Fibroblast of the conjunctiva (primary cell): ENCODE data around the gene NBPF20.
"Not testable (repeated sequence)": the region's sequence is repeated elsewhere in the genome, so short reads cannot be mapped to it uniquely, and the experiment has no call there.

ENCODE experiments used
- DNase-seq: peaks from one replicate; pipeline ENCODE4 v3.0.0-alpha.2; 2010; ENCODE audit warnings: low read depth

Gene NBPF20

GRCh38 chr1:145425436-145426029 is at the start of gene NBPF20:
NBPF20 (minus strand) TSS chr1:145425603; CDS start chr1:145405272, 20,331 bp downstream.
- peak; percentile 24 for DNase-seq

- DNase-seq = peak; percentile 2
Observed at GRCh38 chr1:145474837-145475368, 49.5 kb upstream of the NBPF20 start.

DNA sequence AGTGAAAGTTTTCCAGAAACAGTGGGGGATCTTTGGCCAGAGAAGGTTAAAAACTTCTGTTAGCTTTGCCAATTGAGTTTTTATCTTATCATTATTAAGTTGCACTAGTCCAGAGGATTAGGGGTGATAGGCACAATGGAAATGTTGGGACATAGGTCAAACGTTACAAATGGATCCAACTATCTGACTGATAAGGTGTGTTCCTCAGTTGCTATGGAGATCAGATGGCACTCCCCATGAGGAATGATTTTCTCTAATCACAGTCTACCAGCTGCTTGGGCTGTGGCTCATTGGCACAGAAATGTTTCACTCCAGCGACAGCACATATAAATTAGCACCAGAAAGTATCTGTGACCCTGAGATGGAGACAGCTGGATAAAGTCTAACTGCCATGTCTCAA is 47.3 kb upstream of the NBPF20 start:
- not testable (repeated sequence) for DNase-seq

DNA sequence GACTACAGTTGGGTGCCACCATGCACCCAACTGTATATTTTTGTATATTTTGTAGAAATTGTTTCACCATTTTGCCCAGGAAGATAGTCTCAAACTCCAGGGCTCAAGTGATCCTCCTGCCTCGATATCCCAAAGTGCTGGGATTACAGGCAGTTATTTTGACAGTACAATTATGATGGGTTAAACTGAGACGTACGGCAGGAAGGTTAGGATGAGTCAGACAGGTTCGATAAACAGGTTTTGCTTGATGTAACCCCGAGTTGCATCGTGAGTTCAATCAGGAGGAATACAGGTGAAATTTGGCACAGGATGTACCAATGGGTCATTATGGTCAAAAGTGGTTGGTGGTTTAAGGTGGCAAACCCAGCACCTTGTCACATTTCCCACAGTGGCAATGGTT is 46.0 kb upstream of the NBPF20 start:
- DNase-seq = not testable (repeated sequence)

- DNase-seq = not testable (repeated sequence)
Observed at GRCh38 chr1:145465405-145466144, 40.2 kb upstream of the NBPF20 start.

GRCh38 chr1:145464708-145465336 is 39.4 kb upstream of the NBPF20 start:
- DNase-seq = not testable (repeated sequence)

GRCh38 chr1:145464017-145464416 is 38.6 kb upstream of the NBPF20 start:
- DNase-seq = not testable (repeated sequence)

- DNase-seq = not testable (repeated sequence)
Observed at GRCh38 chr1:145460684-145461083, 35.3 kb upstream of the NBPF20 start.

- not testable (repeated sequence) for DNase-seq
Observed at GRCh38 chr1:145460048-145460447, 34.6 kb upstream of the NBPF20 start.

GRCh38 chr1:145459591-145459990 is 34.2 kb upstream of the NBPF20 start:
- DNase-seq = not testable (repeated sequence)

GRCh38 chr1:145459063-145459462 is 33.7 kb upstream of the NBPF20 start:
- DNase-seq = not testable (repeated sequence)

DNA sequence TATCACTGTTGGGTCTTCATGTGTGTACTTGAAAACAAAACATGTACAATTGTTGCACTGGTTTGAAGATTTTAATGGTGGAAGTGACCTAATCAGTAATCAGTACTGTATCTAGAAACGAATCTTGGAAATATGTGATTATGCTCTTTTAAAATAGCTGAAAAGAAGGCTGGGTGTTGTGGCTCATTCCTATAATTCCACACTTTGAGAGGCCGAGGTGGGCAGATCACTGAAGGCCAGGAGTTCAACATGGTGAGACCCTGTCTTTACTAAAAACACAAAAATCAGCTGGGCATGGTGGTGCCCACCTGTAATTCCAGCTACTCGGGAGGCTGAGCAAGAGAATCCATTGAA is 29.4 kb upstream of the NBPF20 start:
- not testable (repeated sequence) for DNase-seq

DNA sequence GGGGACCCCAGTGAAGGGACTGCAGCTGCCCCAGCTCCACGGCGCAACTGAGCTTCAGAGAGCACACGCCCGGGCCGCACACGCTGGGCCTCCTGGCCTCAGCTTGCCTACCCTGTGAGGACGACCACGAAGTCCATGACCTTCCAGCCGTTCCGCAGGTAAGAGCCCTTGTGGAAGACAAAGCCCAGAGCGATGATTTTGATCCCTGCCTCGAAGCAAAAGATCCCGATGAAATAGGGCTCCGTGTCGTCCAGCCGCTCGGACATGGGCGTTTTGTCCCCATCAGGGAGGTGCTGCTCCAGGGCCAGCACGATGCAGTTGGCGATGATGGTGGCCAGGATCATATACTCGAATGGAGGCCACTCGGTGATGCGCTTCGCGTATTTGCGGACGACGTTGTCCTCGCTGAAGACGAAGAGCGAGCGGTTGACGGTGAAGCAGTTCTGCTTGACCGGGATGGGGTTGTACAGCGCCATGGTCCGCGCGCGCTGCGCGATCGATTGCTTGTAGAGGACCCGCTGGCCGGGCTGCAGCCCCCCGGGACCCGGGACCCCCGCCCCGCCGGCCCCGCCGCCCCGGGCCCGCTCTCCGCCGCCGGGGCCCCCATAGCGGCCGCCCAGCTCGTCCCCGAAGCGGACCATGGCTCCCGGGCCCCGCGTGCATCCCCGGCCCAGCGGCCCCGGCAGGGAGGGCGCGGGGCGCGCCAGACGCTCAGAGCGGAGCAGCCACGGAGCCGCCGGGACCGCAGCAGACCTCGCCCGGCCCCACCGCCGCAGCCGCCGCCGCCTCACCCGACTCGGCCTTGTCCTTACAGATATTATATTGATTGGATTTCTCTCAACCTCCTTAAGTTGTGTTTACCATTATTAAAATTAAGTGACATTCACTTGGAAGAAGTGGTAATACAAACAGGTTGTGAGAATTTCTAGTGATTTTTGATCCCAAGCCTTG is 28.7 kb upstream of the NBPF20 start:
- not testable (repeated sequence) for DNase-seq

GRCh38 chr1:145452506-145452905 is 27.1 kb upstream of the NBPF20 start:
- not testable (repeated sequence) for DNase-seq

- not testable (repeated sequence) for DNase-seq
Observed at GRCh38 chr1:145451914-145452313, 26.5 kb upstream of the NBPF20 start.

GRCh38 chr1:145445219-145445618 is 19.8 kb upstream of the NBPF20 start:
- not testable (repeated sequence) for DNase-seq

- not testable (repeated sequence) for DNase-seq
Observed at GRCh38 chr1:145442340-145442739, 16.9 kb upstream of the NBPF20 start.

DNA sequence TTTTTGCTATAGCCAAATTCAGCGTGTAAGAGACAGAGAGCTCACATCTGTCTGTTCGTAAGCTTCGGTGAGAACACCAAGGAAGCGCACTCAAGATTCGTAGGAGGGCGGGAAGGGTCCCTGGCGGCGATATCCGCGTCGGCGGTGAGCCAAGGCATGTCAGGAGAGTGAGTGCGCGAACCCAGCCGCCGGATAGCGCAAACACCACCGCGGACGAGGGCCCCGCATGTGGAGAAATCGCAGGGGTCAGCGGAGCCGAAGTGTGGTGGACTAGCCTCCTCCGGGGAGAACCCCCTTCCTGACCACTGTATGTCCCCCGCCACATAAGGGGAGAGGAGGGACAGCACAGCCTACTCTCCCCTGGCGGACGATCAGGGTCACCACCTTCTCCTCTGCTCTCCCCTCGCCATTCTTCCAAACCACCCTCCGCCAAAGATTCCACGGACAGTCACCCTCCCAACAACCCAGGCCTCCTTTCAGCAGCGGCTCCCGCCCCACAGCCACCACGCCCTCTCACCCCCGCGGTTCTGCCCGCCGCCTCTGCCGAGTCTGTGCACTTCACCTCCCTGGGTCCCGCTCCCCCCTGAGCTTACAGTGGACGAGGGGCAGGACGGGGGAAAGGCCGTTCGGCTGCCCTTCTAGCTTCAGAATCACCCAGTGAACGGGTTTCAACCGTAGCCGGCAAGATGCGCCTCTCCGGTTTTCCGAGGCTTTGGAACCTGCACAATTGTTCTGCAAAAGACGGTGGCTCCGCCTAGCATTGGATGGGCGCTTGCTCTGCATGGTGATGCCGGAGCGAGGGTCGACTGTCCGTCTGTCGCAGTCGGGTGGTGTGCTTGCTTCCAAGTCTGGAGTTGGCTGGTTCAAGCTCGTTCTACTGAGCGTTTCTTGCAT is 6.2 kb upstream of the NBPF20 start:
- DNase-seq = not testable (repeated sequence)

DNA sequence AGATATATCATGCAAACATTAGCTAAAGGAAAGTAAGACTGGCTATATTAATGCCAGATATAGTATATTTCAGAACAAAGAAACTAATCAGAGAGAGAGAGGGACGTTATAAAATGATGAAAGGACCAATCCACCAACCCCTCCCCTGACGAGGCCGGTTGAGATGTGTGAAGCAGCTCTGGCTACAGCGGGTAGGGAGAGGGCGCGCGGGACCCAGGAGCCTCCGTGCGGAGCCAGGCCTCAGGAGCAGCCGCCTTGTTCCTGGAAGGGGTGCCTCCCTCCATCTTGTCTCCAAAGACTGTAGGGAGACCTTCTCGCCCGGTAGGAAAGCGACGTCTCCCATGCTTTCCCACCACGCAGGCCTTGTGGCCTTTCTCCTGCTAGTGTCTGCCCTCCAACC is 5.4 kb upstream of the NBPF20 start:
- DNase-seq = not testable (repeated sequence)

DNA sequence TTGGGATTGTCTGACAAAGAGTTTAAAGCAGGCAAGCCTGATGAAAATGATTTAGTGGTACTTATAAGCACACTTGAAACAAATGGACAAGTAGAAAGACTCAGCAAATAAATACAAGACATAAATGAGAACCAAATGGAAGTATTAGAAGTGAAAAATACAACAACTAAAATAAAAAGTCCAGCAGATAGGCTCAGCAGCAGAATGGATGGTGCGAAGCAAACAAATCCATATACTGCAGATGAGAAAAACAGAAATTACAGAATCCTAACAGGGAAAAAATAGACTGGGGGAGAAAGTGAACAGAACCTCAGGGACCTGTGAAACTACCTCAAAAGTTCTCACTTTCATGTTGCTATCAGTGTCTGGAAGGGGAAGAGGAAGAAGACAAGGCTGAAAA is 3.9 kb upstream of the NBPF20 start:
- not testable (repeated sequence) for DNase-seq
